HEK293 (cell line): ENCODE results near the gene ITIH2.

Experiments
- CTCF ChIA-PET: fragments of 350-600 bp; formaldehyde crosslinking; extraction: SDS; loops from one replicate; lab custom pipeline; 2021; ENCODE audit warnings: antibody characterized with exemption; lab: Yijun Ruan, JAX
- POLR2A ChIA-PET: fragments of 300-600 bp; formaldehyde crosslinking; extraction: SDS; loops from one replicate; lab custom pipeline; 2020; ENCODE audit warnings: antibody characterized with exemption, inconsistent platforms; lab: Yijun Ruan, JAX
- H3K27ac ChIP-seq: fragments of 200-500 bp; sonication (Bioruptor generic); 2 replicates; pipeline ENCODE4 v1.5.1; 2014; ENCODE audit warnings: low read depth, low read length, control low read depth, inconsistent platforms; ENCODE audit errors: extremely low read depth
- H3K36me3 ChIP-seq, 2 experiments: fragments of 200-500 bp in 1 of 2; sonication (Bioruptor generic) in 1 of 2; 1 replicate in 1 of 2; 2 replicates in 1 of 2; pipeline ENCODE4 v1.5.1; 2014 to 2017; ENCODE audit warnings: inconsistent platforms in 2 of 2, low read length in 2 of 2; ENCODE audit not compliant: control insufficient read depth in 2 of 2, insufficient read depth in 1 of 2
- H3K4me1 ChIP-seq: fragments of 200-500 bp; sonication (Bioruptor generic); 2 replicates; pipeline ENCODE4 v1.5.1; 2014; ENCODE audit warnings: mild to moderate bottlenecking, low read length, inconsistent platforms; ENCODE audit not compliant: control insufficient read depth, insufficient read depth
- H3K4me3 ChIP-seq: 2 replicates; pipeline ENCODE4 v1.5.1; 2011; ENCODE audit warnings: low read depth, mild to moderate bottlenecking, control low read depth, low read length, moderate library complexity
- H3K9me3 ChIP-seq: fragments of 200-500 bp; sonication (Bioruptor generic); 2 replicates; pipeline ENCODE4 v1.5.1; 2014; ENCODE audit warnings: low read depth, low read length, inconsistent platforms; ENCODE audit not compliant: control insufficient read depth, insufficient read depth
- ATF2 ChIP-seq: fragments of 450-650 bp; formaldehyde crosslinking; IDR thresholded peaks from 2 replicates; pipeline ENCODE4 v1.5.1; 2016; ENCODE audit warnings: missing biosample characterization, missing genetic modification characterization, low read depth
- EGR2 ChIP-seq: fragments of 450-650 bp; formaldehyde crosslinking; IDR thresholded peaks from 2 replicates; pipeline ENCODE4 v1.5.1; 2016; ENCODE audit warnings: low read depth, missing biosample characterization, missing genetic modification characterization
- GLIS2 ChIP-seq: fragments of 450-650 bp; formaldehyde crosslinking; IDR thresholded peaks from 2 replicates; pipeline ENCODE4 v1.5.1; 2016; ENCODE audit warnings: missing biosample characterization, missing genetic modification characterization
- HOXA7 ChIP-seq: sonication (generic); formaldehyde crosslinking; IDR thresholded peaks from 2 replicates; pipeline ENCODE4 v1.8.1; 2022; ENCODE audit warnings: missing genetic modification reagents, borderline replicate concordance
- MYNN ChIP-seq: fragments of 450-650 bp; formaldehyde crosslinking; IDR thresholded peaks from 2 replicates; pipeline ENCODE4 v1.5.1; 2016; ENCODE audit warnings: missing biosample characterization, missing genetic modification characterization, borderline replicate concordance
- OVOL3 ChIP-seq: fragments of 450-650 bp; formaldehyde crosslinking; IDR thresholded peaks from 2 replicates; pipeline ENCODE4 v1.5.1; 2016; ENCODE audit warnings: missing biosample characterization, missing genetic modification characterization
- ZBTB20 ChIP-seq: fragments of 450-650 bp; formaldehyde crosslinking; IDR thresholded peaks from 2 replicates; pipeline ENCODE4 v1.5.1; 2016; ENCODE audit warnings: missing biosample characterization, missing genetic modification characterization
- ZFHX2 ChIP-seq: fragments of 450-650 bp; formaldehyde crosslinking; conservative IDR thresholded peaks from 2 replicates; pipeline ENCODE4 v1.5.1; 2016; ENCODE audit warnings: missing biosample characterization, missing genetic modification characterization
- ZNF132 ChIP-seq: fragments of 450-650 bp; formaldehyde crosslinking; IDR thresholded peaks from 2 replicates; pipeline ENCODE4 v1.5.1; 2017; ENCODE audit warnings: missing biosample characterization, missing genetic modification characterization, borderline replicate concordance
- ZNF157 ChIP-seq: fragments of 450-650 bp; formaldehyde crosslinking; IDR thresholded peaks from 2 replicates; pipeline ENCODE4 v1.5.1; 2016; ENCODE audit warnings: missing biosample characterization, missing genetic modification characterization
- ZNF169 ChIP-seq: fragments of 450-650 bp; formaldehyde crosslinking; IDR thresholded peaks from 2 replicates; pipeline ENCODE4 v1.5.1; 2016; ENCODE audit warnings: missing biosample characterization, missing genetic modification characterization
- ZNF223 ChIP-seq: fragments of 450-650 bp; formaldehyde crosslinking; IDR thresholded peaks from 2 replicates; pipeline ENCODE4 v1.5.1; 2016; ENCODE audit warnings: missing biosample characterization, missing genetic modification characterization
- ZNF248 ChIP-seq: fragments of 450-650 bp; formaldehyde crosslinking; IDR thresholded peaks from 2 replicates; pipeline ENCODE4 v1.5.1; 2017; ENCODE audit warnings: missing biosample characterization, missing genetic modification characterization
- ZNF324 ChIP-seq: fragments of 450-650 bp; formaldehyde crosslinking; IDR thresholded peaks from 2 replicates; pipeline ENCODE4 v1.5.1; 2016; ENCODE audit warnings: missing biosample characterization, missing genetic modification characterization
- ZNF398 ChIP-seq: fragments of 450-650 bp; formaldehyde crosslinking; IDR thresholded peaks from 2 replicates; pipeline ENCODE4 v1.5.1; 2017; ENCODE audit warnings: missing biosample characterization, missing genetic modification characterization
- ZNF514 ChIP-seq: fragments of 450-650 bp; formaldehyde crosslinking; IDR thresholded peaks from 2 replicates; pipeline ENCODE4 v1.5.1; 2016; ENCODE audit warnings: missing biosample characterization, missing genetic modification characterization
- ZNF561 ChIP-seq: fragments of 450-650 bp; IDR thresholded peaks from 2 replicates; pipeline ENCODE4 v1.5.1; 2018; ENCODE audit warnings: missing biosample characterization, missing genetic modification characterization, borderline replicate concordance
- ZNF596 ChIP-seq: fragments of 450-650 bp; IDR thresholded peaks from 2 replicates; pipeline ENCODE4 v1.5.0; 2018; ENCODE audit warnings: missing biosample characterization, mild to moderate bottlenecking, missing genetic modification characterization, moderate library complexity
- ZNF621 ChIP-seq: fragments of 450-650 bp; formaldehyde crosslinking; IDR thresholded peaks from 2 replicates; pipeline ENCODE4 v1.5.1; 2017; ENCODE audit warnings: missing biosample characterization, missing genetic modification characterization
- ZNF626 ChIP-seq: fragments of 450-650 bp; sonication (Bioruptor Pico); formaldehyde crosslinking; IDR thresholded peaks from 2 replicates; pipeline ENCODE4 v1.5.1; 2018; ENCODE audit warnings: missing biosample characterization, missing genetic modification characterization, inconsistent platforms
- ZNF692 ChIP-seq: fragments of 450-650 bp; formaldehyde crosslinking; IDR thresholded peaks from 2 replicates; pipeline ENCODE4 v1.5.1; 2016; ENCODE audit warnings: missing biosample characterization, missing genetic modification characterization
- ZNF792 ChIP-seq: fragments of 450-650 bp; formaldehyde crosslinking; IDR thresholded peaks from 2 replicates; pipeline ENCODE4 v1.5.1; 2016; ENCODE audit warnings: missing biosample characterization, missing genetic modification characterization
- ZNF830 ChIP-seq: fragments of 450-650 bp; IDR thresholded peaks from 2 replicates; pipeline ENCODE4 v1.5.0; 2018; ENCODE audit warnings: missing biosample characterization, missing genetic modification characterization, low read depth, mild to moderate bottlenecking, moderate library complexity

ITIH2 gene

GRCh38 chr10:7763929-7764328, 60.8 kb downstream of the ITIH2 start (continued):
- no peak for TF ChIP-seq ZNF132
- TF ChIP-seq GLIS2 (tag by site-specific recombination): no peak

GRCh38 chr10:7766241-7766640, 63.1 kb downstream of the ITIH2 start:
- ChIA-PET CTCF (interaction anchor here (0.6 to 0.9 kb wide), 2 partner anchors 12 to 128 kb away, joined by 3 to 4 read pairs; no protein-coding TSS in a partner anchor), POLR2A (no interaction called here)
- no peaks in the 10 kb centered on the region for H3K9me3 ChIP-seq
- H3K36me3 ChIP-seq: peaks cover 61 to 84% of the 10 kb centered on the region in 2 experiments
- no peak overlapping the region; the same call in 1 of the 2 replicates for H3K27ac ChIP-seq
- no peak overlapping the region for H3K4me3 ChIP-seq
- TF ChIP-seq HOXA7 (CRISPR knock-in tag) (no peak), ZBTB20 (no peak), MYNN (tag by site-specific recombination) (no peak), ZNF169 (no peak), ZNF223 (tag by site-specific recombination) (no peak), ZNF621 (no peak), ZNF514 (tag by site-specific recombination) (no peak), ZNF792 (tag by site-specific recombination) (no peak), ATF2 (tag by site-specific recombination) (no peak), EGR2 (tag by site-specific recombination) (no peak), OVOL3 (tag by site-specific recombination) (no peak), ZNF398 (tag by site-specific recombination) (no peak)
- H3K4me1 ChIP-seq: no peaks in the 10 kb centered on the region

- CTCF ChIA-PET: no interaction called here
- no peak overlapping the region for H3K27ac ChIP-seq
- H3K36me3 ChIP-seq: peaks cover 62 to 81% of the 10 kb centered on the region in 2 experiments
- no peaks in the 10 kb centered on the region for H3K9me3 ChIP-seq
- POLR2A ChIA-PET: no interaction called here
- H3K4me3 ChIP-seq: no peak overlapping the region
- H3K4me1 ChIP-seq: no peaks in the 10 kb centered on the region
- TF ChIP-seq ZNF830 (tag by site-specific recombination) (no peak), ZNF248 (tag by site-specific recombination) (no peak), ZNF626 (tag by site-specific recombination) (no peak), ZNF692 (tag by site-specific recombination) (no peak), ZNF596 (tag by site-specific recombination) (no peak), ZNF157 (no peak), MYNN (tag by site-specific recombination) (no peak), ZNF561 (tag by site-specific recombination) (no peak), ZFHX2 (tag by site-specific recombination) (no peak), ZNF324 (tag by site-specific recombination) (no peak)
- TF ChIP-seq, all 188 proteins: peak for 0
These were observed 64.1 kb downstream of the ITIH2 start for GRCh38 chr10:7767209-7767608.
